H1 (cell line): Measurements from ENCODE around the gene JAKMIP1. TPM values are rescaled to one million over a fixed set of nuclear protein-coding genes. Genes with fewer than 3 reads are reported as not detected.

Source experiments
- CTCF ChIA-PET: fragments of 300-600 bp; sonication (Branson Sonifier 250); formaldehyde crosslinking; loops from one replicate; lab custom pipeline; 2021; ENCODE audit not compliant: partially characterized antibody; lab: Charles Lee
- POLR2A ChIA-PET: fragments of 300-600 bp; sonication (Branson Sonifier 250); formaldehyde crosslinking; loops from one replicate; lab custom pipeline; 2021; ENCODE audit warnings: inconsistent platforms; ENCODE audit not compliant: partially characterized antibody; lab: Charles Lee
- DNase-seq, 2 experiments: peaks; one replicate each; pipeline versions ENCODE4 v3.0.0 to v3.0.0-alpha.2; 2010 to 2022; ENCODE audit warnings: low spot score in 2 of 2, low read depth in 1 of 2, mixed read lengths in 1 of 2
- FAIRE-seq: peaks from 2 replicates; lab custom pipeline; 2011; peaks lifted over from hg19 to GRCh38; lab: Jason Lieb, UNC
- H2AFZ ChIP-seq: 2 replicates; pipeline ENCODE4 v1.8.1; 2012; ENCODE audit warnings: low read length, inconsistent platforms
- H2AK5ac ChIP-seq: 2 replicates; pipeline ENCODE4 v1.6.1; 2013; ENCODE audit warnings: low read depth, low read length
- H2BK120ac ChIP-seq: replicated peaks from 2 replicates; pipeline ENCODE3; 2013; ENCODE audit warnings: low read depth, low read length, inconsistent platforms
- H2BK12ac ChIP-seq: 2 replicates; pipeline ENCODE4 v1.6.1; 2013; ENCODE audit warnings: low read depth, low read length
- H2BK15ac ChIP-seq: 2 replicates; pipeline ENCODE4 v1.6.1; 2013; ENCODE audit warnings: low read length
- H2BK20ac ChIP-seq: 2 replicates; pipeline ENCODE4 v1.6.1; 2013; ENCODE audit warnings: low read length
- H2BK5ac ChIP-seq: 2 replicates; pipeline ENCODE4 v1.6.1; 2013; ENCODE audit warnings: low read depth, low read length
- H3K14ac ChIP-seq: 2 replicates; pipeline ENCODE4 v1.6.1; 2013; ENCODE audit warnings: inconsistent platforms; ENCODE audit not compliant: insufficient read length
- H3K18ac ChIP-seq: 2 replicates; pipeline ENCODE4 v1.6.1; 2013; ENCODE audit warnings: low read length; ENCODE audit errors: extremely low read depth
- H3K23ac ChIP-seq: 2 replicates; pipeline ENCODE4 v1.6.1; 2013; ENCODE audit warnings: inconsistent platforms; ENCODE audit not compliant: insufficient read length
- H3K23me2 ChIP-seq: 2 replicates; pipeline ENCODE4 v1.6.1; 2013; ENCODE audit warnings: low read depth, low read length
- H3K27ac ChIP-seq: 2 replicates; pipeline ENCODE4 v1.6.1; 2011; ENCODE audit warnings: low read depth, low read length, inconsistent platforms
- H3K27me3 ChIP-seq, 4 experiments: replicated peaks in 1 of 4; 1 replicate in 1 of 4; 2 replicates in 3 of 4; pipeline versions ENCODE4 v1.6.1 to v1.8.1; 2011 to 2013; ENCODE audit warnings: low read length in 3 of 4, mild to moderate bottlenecking in 3 of 4, inconsistent platforms in 2 of 4, mixed read lengths in 2 of 4, moderate library complexity in 1 of 4; ENCODE audit not compliant: control insufficient read depth in 3 of 4, insufficient read depth in 3 of 4; ENCODE audit errors: extremely low read depth in 1 of 4
- H3K36me3 ChIP-seq, 4 experiments: 2 replicates each; pipeline versions ENCODE4 v1.6.1 to v1.8.1; 2011 to 2013; ENCODE audit warnings: mild to moderate bottlenecking in 4 of 4, low read length in 3 of 4, moderate library complexity in 2 of 4, control low read depth in 1 of 4, inconsistent platforms in 1 of 4; ENCODE audit not compliant: insufficient read depth in 4 of 4, control insufficient read depth in 2 of 4
- H3K4ac ChIP-seq: replicated peaks from 2 replicates; pipeline ENCODE3; 2013; ENCODE audit warnings: low read length, low read depth, mixed read lengths, inconsistent platforms; ENCODE audit not compliant: insufficient read length
- H3K4me1 ChIP-seq, 4 experiments: replicated peaks in 1 of 4; 1 replicate in 1 of 4; 2 replicates in 3 of 4; pipeline versions ENCODE4 v1.6.1 to v1.8.1; 2011 to 2013; ENCODE audit warnings: low read length in 3 of 4, inconsistent platforms in 2 of 4, mixed read lengths in 1 of 4; ENCODE audit not compliant: insufficient read depth in 4 of 4, control insufficient read depth in 3 of 4
- H3K4me2 ChIP-seq, 2 experiments: 2 replicates each; pipeline versions ENCODE4 v1.6.1 to v1.8.1; 2011 to 2013; ENCODE audit warnings: low read depth in 2 of 2, low read length in 2 of 2, control low read depth in 1 of 2, inconsistent platforms in 1 of 2, mild to moderate bottlenecking in 1 of 2; ENCODE audit not compliant: insufficient read depth in 1 of 2
- H3K4me3 ChIP-seq, 4 experiments: fragments of 200-600, 300-600 bp in 1 of 4; sonication (generic), shearing (Covaris generic), sonication (Bioruptor Twin) in 1 of 4; 2 replicates each; pipeline versions ENCODE4 v1.5.1 to v1.8.1; 2011 to 2016; ENCODE audit warnings: low read length in 4 of 4, low read depth in 3 of 4, control low read depth in 2 of 4, inconsistent platforms in 2 of 4, mild to moderate bottlenecking in 2 of 4, mixed read lengths in 1 of 4, moderate library complexity in 1 of 4; ENCODE audit not compliant: insufficient read depth in 2 of 4; ENCODE audit errors: extremely low read depth in 1 of 4
- H3K56ac ChIP-seq: replicated peaks from 2 replicates; pipeline ENCODE3; 2013; ENCODE audit warnings: low read depth, mild to moderate bottlenecking, mixed read lengths, low read length, inconsistent platforms; ENCODE audit not compliant: insufficient read length
- H3K79me1 ChIP-seq: 2 replicates; pipeline ENCODE4 v1.6.1; 2013; ENCODE audit warnings: low read depth, low read length, control low read depth
- H3K79me2 ChIP-seq, 2 experiments: 2 replicates each; pipeline versions ENCODE4 v1.6.1 to v1.8.1; 2012 to 2013; ENCODE audit warnings: low read length in 2 of 2, mild to moderate bottlenecking in 2 of 2, inconsistent platforms in 1 of 2; ENCODE audit not compliant: insufficient read depth in 2 of 2, control insufficient read depth in 1 of 2
- H3K9ac ChIP-seq, 4 experiments: replicated peaks in 1 of 4; 1 replicate in 1 of 4; 2 replicates in 3 of 4; pipeline versions ENCODE4 v1.6.1 to v1.8.1; 2011 to 2013; ENCODE audit warnings: low read depth in 3 of 4, low read length in 3 of 4, control low read depth in 2 of 4, mild to moderate bottlenecking in 2 of 4, moderate library complexity in 2 of 4, inconsistent platforms in 1 of 4; ENCODE audit errors: extremely low read depth in 1 of 4
- H3K9me3 ChIP-seq, 2 experiments: 2 replicates each; pipeline versions ENCODE4 v1.6.1 to v1.8.1; 2012 to 2013; ENCODE audit warnings: mild to moderate bottlenecking in 2 of 2, moderate library complexity in 2 of 2, control low read depth in 1 of 2, inconsistent platforms in 1 of 2, low read depth in 1 of 2, low read length in 1 of 2, mixed read lengths in 1 of 2; ENCODE audit not compliant: insufficient read depth in 2 of 2
- H4K20me1 ChIP-seq, 2 experiments: replicated peaks in 1 of 2; 2 replicates each; pipeline versions ENCODE3 to v1.8.1; 2011 to 2013; ENCODE audit warnings: inconsistent platforms in 2 of 2, low read length in 2 of 2, mild to moderate bottlenecking in 1 of 2; ENCODE audit not compliant: insufficient read depth in 2 of 2, control insufficient read depth in 1 of 2
- H4K5ac ChIP-seq: 2 replicates; pipeline ENCODE4 v1.6.1; 2013; ENCODE audit warnings: low read length, low read depth, mixed read lengths, inconsistent platforms; ENCODE audit not compliant: insufficient read length
- H4K8ac ChIP-seq: 2 replicates; pipeline ENCODE4 v1.8.0; 2013; ENCODE audit warnings: mild to moderate bottlenecking, moderate library complexity, low read length, inconsistent platforms; ENCODE audit not compliant: insufficient read depth; ENCODE audit errors: extremely low read depth
- H4K91ac ChIP-seq: replicated peaks from 2 replicates; pipeline ENCODE3; 2013; ENCODE audit warnings: low read length, mixed read lengths, inconsistent platforms; ENCODE audit not compliant: insufficient read length
- CBX8 ChIP-seq: fragments of 300-800, 300-1000 bp; sonication (generic); IDR thresholded peaks from 2 replicates; pipeline ENCODE4 v1.7.1; 2016; ENCODE audit warnings: low read depth, low read length, borderline replicate concordance
- CEBPB ChIP-seq: IDR thresholded peaks from 2 replicates; pipeline ENCODE4 v1.6.1; 2012; ENCODE audit warnings: low read depth, low read length
- E2F6 ChIP-seq: IDR thresholded peaks from 2 replicates; pipeline ENCODE4 v1.6.1; 2012; ENCODE audit warnings: inconsistent platforms
- EGR1 ChIP-seq: IDR thresholded peaks from 2 replicates; pipeline ENCODE4 v1.6.1; 2011; ENCODE audit warnings: low read depth, low read length, borderline replicate concordance
- SIN3A ChIP-seq, 2 experiments: IDR thresholded peaks in 1 of 2; conservative IDR thresholded peaks in 1 of 2; 2 replicates each; pipeline ENCODE4 v1.6.1; 2011 to 2012; ENCODE audit warnings: low read length in 2 of 2, improper control_type of control experiment in 1 of 2, low read depth in 1 of 2, mild to moderate bottlenecking in 1 of 2
- SP2 ChIP-seq: IDR thresholded peaks from 2 replicates; pipeline ENCODE4 v1.6.1; 2012; ENCODE audit warnings: mild to moderate bottlenecking, low read length, inconsistent platforms
- SUZ12 ChIP-seq: fragments of 200-600 bp; sonication (generic); IDR thresholded peaks from 2 replicates; pipeline ENCODE4 v1.6.1; 2012; ENCODE audit warnings: mild to moderate bottlenecking, inconsistent platforms, low read length, moderate library complexity, mixed read lengths
- TEAD4 ChIP-seq: IDR thresholded peaks from 2 replicates; pipeline ENCODE4 v1.6.1; 2012; ENCODE audit warnings: low read depth, low read length, inconsistent platforms, mixed read lengths
- ZNF274 ChIP-seq: IDR thresholded peaks from 2 replicates; pipeline ENCODE4 v1.7.0; 2012; ENCODE audit warnings: low read length, borderline replicate concordance; ENCODE audit errors: extremely low read depth
- WGBS, 2 experiments: shearing (Covaris generic) in 1 of 2; methylation state at CpG; one replicate each; pipeline versions ENCODE4 v1.1.6 to v1.1.7; 2013 to 2015; ENCODE audit warnings: low lambda C conversion rate in 2 of 2, mixed read lengths in 2 of 2, inconsistent platforms in 1 of 2, low coverage in 1 of 2, missing lambda C conversion rate in 1 of 2; ENCODE audit not compliant: insufficient replicate concordance in 2 of 2, insufficient coverage in 1 of 2, insufficient read length in 1 of 2; ENCODE audit errors: extremely low coverage in 1 of 2, missing lambda C conversion rate in 1 of 2; 5-methylcytosine and 5-hydroxymethylcytosine counted together
- polyA plus RNA-seq, 7 experiments: library from polyadenylated mRNA; depleted of rRNA in 3 of 7; stranded (reverse) in 5 of 7; unstranded in 2 of 7; fragments of >200 nt in 5 of 7; fragments of 200-250 nt in 2 of 7; gene quantifications; 1 replicate in 5 of 7; 2 replicates in 1 of 7; 4 replicates in 1 of 7; pipeline versions ENCODE4 v1.2.1 to v1.2.3, GENCODE V29; 2011 to 2013; ENCODE audit warnings: missing spikeins in 2 of 7, mixed read lengths in 2 of 7
- total RNA-seq: library from RNA; stranded (reverse); fragmentation: NEBNext Ultra II Directional; extraction: Animal tissue kit (Norgen Biotek cat#: 25700); gene quantifications from 2 replicates; pipeline ENCODE4 v1.2.1, GENCODE V29; 2021
- TF ChIP-seq, protein P1 (sequence below): IDR thresholded peaks from 2 replicates; pipeline ENCODE4 v1.6.1; 2012; ENCODE audit warnings: low read length, inconsistent platforms
- TF ChIP-seq, protein P2 (sequence below): IDR thresholded peaks from 2 replicates; pipeline ENCODE4 v1.6.1; 2011; ENCODE audit warnings: low read length, improper control_type of control experiment

Gene JAKMIP1
- total and polyA plus RNA-seq, 2 of the 8 experiments (the other 6 are each of a cell fraction or from before 2014, with no cell fraction given), result 2.5 to 4.4 TPM

DNA sequence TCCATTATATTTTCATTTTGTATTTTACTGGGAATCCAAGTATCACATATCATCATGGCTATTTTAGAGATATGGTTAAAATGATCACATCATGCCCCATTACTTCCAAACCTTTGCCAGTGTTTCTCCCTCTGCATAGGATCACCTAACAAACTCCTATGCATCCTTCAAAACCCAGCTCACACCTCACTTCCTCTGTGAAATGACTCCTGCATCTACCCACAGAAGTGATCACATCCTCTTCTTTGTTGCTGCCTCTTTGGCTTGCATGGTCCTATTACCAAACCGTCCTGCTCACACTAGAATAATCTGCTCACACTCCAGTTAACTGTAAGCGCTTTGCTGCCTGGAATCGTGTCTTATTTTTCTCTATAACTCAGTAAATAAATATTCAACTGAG, 107.4 kb downstream of the JAKMIP1 start:
- 84% methylated on average over 3 of the region's 3 CpGs; no CpG with 5 or more reads in 1 of the 2 experiments for WGBS, 2 experiments
- no peak overlapping the region for H2BK12ac ChIP-seq
- H3K4ac ChIP-seq, result no peak overlapping the region
- H4K8ac ChIP-seq, result no peak overlapping the region
- H3K79me2 ChIP-seq, result no peaks in the 10 kb centered on the region
- no peak overlapping the region for H2AK5ac ChIP-seq
- H3K27ac ChIP-seq, result no peak overlapping the region
- H3K4me1 ChIP-seq, result peaks cover 0 to 5% (median under 1%) of the 10 kb centered on the region in 4 experiments; a peak in 3 of 7 replicates
- H3K4me3 ChIP-seq, result no peak overlapping the region
- H4K91ac ChIP-seq, result no peak overlapping the region
- no peak overlapping the region for H4K5ac ChIP-seq
- no peaks in the 10 kb centered on the region for H3K79me1 ChIP-seq
- DNase-seq (no peak), FAIRE-seq (no peak)
- no peaks in the 10 kb centered on the region; a peak in 1 of 7 replicates for H3K27me3 ChIP-seq
- H2BK5ac ChIP-seq, result no peak overlapping the region
- no peak overlapping the region for H3K14ac ChIP-seq
- no peak overlapping the region for H2BK15ac ChIP-seq
- H2BK120ac ChIP-seq, result no peak overlapping the region
- no peak overlapping the region for H3K9ac ChIP-seq
- CTCF ChIA-PET, result interaction anchor here (1.1 to 3.7 kb wide), 5 partner anchors 12 to 98 kb away, joined by 3 to 16 read pairs (median 5); no protein-coding TSS in a partner anchor
- POLR2A ChIA-PET, result no interaction called here
- no peak overlapping the region for H3K23ac ChIP-seq
- H2BK20ac ChIP-seq, result no peak overlapping the region; the same call in 1 of the 2 replicates
- no peaks in the 10 kb centered on the region for H4K20me1 ChIP-seq
- H3K4me2 ChIP-seq, result no peak overlapping the region
- H3K9me3 ChIP-seq, result no peaks in the 10 kb centered on the region
- H3K23me2 ChIP-seq, result no peaks in the 10 kb centered on the region
- no peak overlapping the region for H3K56ac ChIP-seq
- no peak overlapping the region for H2AFZ ChIP-seq
- no peaks in the 10 kb centered on the region for H3K36me3 ChIP-seq
- no peak overlapping the region for H3K18ac ChIP-seq
- no peak for TF ChIP-seq ZNF274
- TF ChIP-seq E2F6, result no peak
- TF ChIP-seq CEBPB, result no peak
- TF ChIP-seq, protein P1, sequence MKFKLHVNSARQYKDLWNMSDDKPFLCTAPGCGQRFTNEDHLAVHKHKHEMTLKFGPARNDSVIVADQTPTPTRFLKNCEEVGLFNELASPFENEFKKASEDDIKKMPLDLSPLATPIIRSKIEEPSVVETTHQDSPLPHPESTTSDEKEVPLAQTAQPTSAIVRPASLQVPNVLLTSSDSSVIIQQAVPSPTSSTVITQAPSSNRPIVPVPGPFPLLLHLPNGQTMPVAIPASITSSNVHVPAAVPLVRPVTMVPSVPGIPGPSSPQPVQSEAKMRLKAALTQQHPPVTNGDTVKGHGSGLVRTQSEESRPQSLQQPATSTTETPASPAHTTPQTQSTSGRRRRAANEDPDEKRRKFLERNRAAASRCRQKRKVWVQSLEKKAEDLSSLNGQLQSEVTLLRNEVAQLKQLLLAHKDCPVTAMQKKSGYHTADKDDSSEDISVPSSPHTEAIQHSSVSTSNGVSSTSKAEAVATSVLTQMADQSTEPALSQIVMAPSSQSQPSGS, result no peak
- TF ChIP-seq SP2, result no peak
- TF ChIP-seq, protein P2, sequence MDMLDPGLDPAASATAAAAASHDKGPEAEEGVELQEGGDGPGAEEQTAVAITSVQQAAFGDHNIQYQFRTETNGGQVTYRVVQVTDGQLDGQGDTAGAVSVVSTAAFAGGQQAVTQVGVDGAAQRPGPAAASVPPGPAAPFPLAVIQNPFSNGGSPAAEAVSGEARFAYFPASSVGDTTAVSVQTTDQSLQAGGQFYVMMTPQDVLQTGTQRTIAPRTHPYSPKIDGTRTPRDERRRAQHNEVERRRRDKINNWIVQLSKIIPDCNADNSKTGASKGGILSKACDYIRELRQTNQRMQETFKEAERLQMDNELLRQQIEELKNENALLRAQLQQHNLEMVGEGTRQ, result no peak
- no peak for TF ChIP-seq SUZ12
- TF ChIP-seq TEAD4, result no peak
- no peak for TF ChIP-seq EGR1
- no peak for TF ChIP-seq CBX8
- TF ChIP-seq SIN3A (conservative IDR thresholded peaks at IDR 0.05 in 1 of 2, IDR thresholded peaks at IDR 0.05 in 1 of 2; ENCODE audit: low read depth in 1 of 2, low read length in 2 of 2), result no peak
